Measurements from ENCODE around the gene C11orf91.

- TF ChIP-seq CTCF (IDR thresholded peaks at IDR 0.05; ENCODE audit: control extremely low read depth in 1 of 3, insufficient read depth in 1 of 3, low read depth in 1 of 3, low read length in 3 of 3) (no peak), POLR2A (IDR thresholded peaks at IDR 0.05; ENCODE audit: control extremely low read depth in 1 of 2, low read depth in 2 of 2, low read length in 2 of 2) (no peak), ATF2 (IDR thresholded peaks at IDR 0.05; ENCODE audit: low read length) (no peak), JUND (IDR thresholded peaks at IDR 0.05; ENCODE audit: low read length) (no peak), MAFK (IDR thresholded peaks at IDR 0.05; ENCODE audit: low read depth, low read length) (no peak), BACH1 (IDR thresholded peaks at IDR 0.05; ENCODE audit: low read length) (no peak)
Observed at GRCh38 chr11:33723238-33723881, 22.7 kb upstream of the C11orf91 start.

Measured in H1 (cell line).